Mesenchymal stem cell (in vitro differentiated cells and primary cell): ENCODE measurements around the gene MMP24. TPM values are rescaled to one million over a fixed set of nuclear protein-coding genes. Genes with fewer than 3 reads are reported as not detected.

Experiments
- small RNA-seq: library from polyadenylated mRNA; stranded (forward); fragments of <200 nt; extraction: miRNeasy Mini kit (QIAGEN cat#:217004); gene quantifications from one replicate; pipeline ENCODE3, GENCODE V24; 2013; ENCODE audit warnings: low read depth

The MMP24 gene

Small RNAs within 50 kb of the gene (small RNA-seq; reads per million reads assigned to genes)
- not detected for gene MT1P3
- not detected for gene RNA5SP483
